Neural cell (in vitro differentiated cells): Measurements from ENCODE around the gene PLSCR2. TPM values are rescaled to one million over a fixed set of nuclear protein-coding genes. Genes with fewer than 3 reads are reported as not detected.

Source experiments
- H2AFZ ChIP-seq: fragments of 200-600, 300-800 bp; sonication (generic), shearing (Covaris generic); 2 replicates; pipeline ENCODE4 v1.6.0; 2014; ENCODE audit warnings: low read depth, mild to moderate bottlenecking, antibody characterized with exemption, low read length, moderate library complexity
- H3F3A ChIP-seq: fragments of 200-600 bp; shearing (Covaris generic); 2 replicates; pipeline ENCODE4 v1.6.1; 2016; ENCODE audit warnings: mild to moderate bottlenecking, moderate library complexity, mixed read lengths, antibody characterized with exemption, low read length; ENCODE audit not compliant: insufficient read depth, poor library complexity, severe bottlenecking
- H3K27ac ChIP-seq: fragments of 200-600, 300-800 bp; sonication (generic), shearing (Covaris generic); 2 replicates; pipeline ENCODE4 v1.5.1; 2014; ENCODE audit warnings: mild to moderate bottlenecking, low read length, moderate library complexity
- H3K27me3 ChIP-seq: fragments of 300-800, 200-600 bp; sonication (generic), shearing (Covaris generic); 2 replicates; pipeline ENCODE4 v1.6.0; 2014; ENCODE audit warnings: mild to moderate bottlenecking, low read depth, low read length, moderate library complexity; ENCODE audit not compliant: insufficient read depth
- H3K36me3 ChIP-seq: fragments of 300-800, 200-600 bp; sonication (generic), shearing (Covaris generic); 2 replicates; pipeline ENCODE4 v1.5.1; 2014; ENCODE audit warnings: mild to moderate bottlenecking, antibody characterized with exemption, low read length, moderate library complexity; ENCODE audit not compliant: insufficient read depth
- H3K4me2 ChIP-seq: fragments of 300-800, 200-600 bp; sonication (generic), shearing (Covaris generic); 2 replicates; pipeline ENCODE4 v1.6.0; 2014; ENCODE audit warnings: mild to moderate bottlenecking, low read length
- H3K4me3 ChIP-seq: fragments of 300-800, 200-600 bp; sonication (generic), shearing (Covaris generic); 2 replicates; pipeline ENCODE4 v1.5.1; 2014; ENCODE audit warnings: mild to moderate bottlenecking, low read length, moderate library complexity
- H3K79me2 ChIP-seq: fragments of 200-600 bp; shearing (Covaris generic); replicated peaks from 2 replicates; pipeline ENCODE4 v1.6.0; 2014; ENCODE audit warnings: mild to moderate bottlenecking, low read length, moderate library complexity; ENCODE audit not compliant: insufficient read depth
- H3K9ac ChIP-seq: fragments of 300-800, 200-600 bp; sonication (generic), shearing (Covaris generic); 2 replicates; pipeline ENCODE4 v1.6.1; 2016; ENCODE audit warnings: mild to moderate bottlenecking, low read length, mixed read lengths
- H3K9me2 ChIP-seq: fragments of 200-600 bp; shearing (Covaris generic); 2 replicates; pipeline ENCODE4 v1.6.1; 2016; ENCODE audit warnings: mild to moderate bottlenecking, low read length, mixed read lengths; ENCODE audit not compliant: insufficient read depth
- H3K9me3 ChIP-seq: fragments of 200-600, 300-800 bp; sonication (generic), shearing (Covaris generic); 2 replicates; pipeline ENCODE4 v1.6.1; 2016; ENCODE audit warnings: mild to moderate bottlenecking, mixed run types, low read length, moderate library complexity, mixed read lengths
- H4K20me1 ChIP-seq: fragments of 200-600 bp; shearing (Covaris generic); 2 replicates; pipeline ENCODE4 v1.6.1; 2016; ENCODE audit warnings: mild to moderate bottlenecking, mixed run types; ENCODE audit not compliant: insufficient read depth
- CTCF ChIP-seq: fragments of 450-650 bp; IDR thresholded peaks from 2 replicates; pipeline ENCODE4 v1.5.1; 2014; ENCODE audit warnings: antibody characterized with exemption, mild to moderate bottlenecking, moderate library complexity; ENCODE audit not compliant: poor library complexity, severe bottlenecking
- EP300 ChIP-seq: fragments of 450-650 bp; conservative IDR thresholded peaks from 2 replicates; pipeline ENCODE4 v1.6.1; 2014; ENCODE audit warnings: antibody characterized with exemption, mild to moderate bottlenecking, moderate library complexity; ENCODE audit not compliant: poor library complexity, severe bottlenecking
- EZH2 ChIP-seq: fragments of 200-600, 300-800 bp; shearing (Covaris generic), sonication (generic); IDR thresholded peaks from 2 replicates; pipeline ENCODE4 v1.6.1; 2014; ENCODE audit warnings: antibody characterized with exemption, low read length, borderline replicate concordance, mild to moderate bottlenecking; ENCODE audit not compliant: insufficient read depth, poor library complexity, severe bottlenecking
- MXI1 ChIP-seq: fragments of 450-650 bp; conservative IDR thresholded peaks from 2 replicates; pipeline ENCODE4 v1.6.1; 2014; ENCODE audit warnings: antibody characterized with exemption, mild to moderate bottlenecking; ENCODE audit not compliant: poor library complexity, severe bottlenecking
- POLR2AphosphoS5 ChIP-seq: IDR thresholded peaks from 2 replicates; pipeline ENCODE4 v1.6.1; 2012
- RAD21 ChIP-seq: fragments of 450-650 bp; conservative IDR thresholded peaks from 2 replicates; pipeline ENCODE4 v1.6.1; 2014; ENCODE audit warnings: antibody characterized with exemption, mild to moderate bottlenecking, moderate library complexity
- SMC3 ChIP-seq: fragments of 450-650 bp; conservative IDR thresholded peaks from 2 replicates; pipeline ENCODE4 v1.6.1; 2014; ENCODE audit warnings: antibody characterized with exemption, mild to moderate bottlenecking, moderate library complexity; ENCODE audit not compliant: poor library complexity
- TAF1 ChIP-seq: IDR thresholded peaks from 2 replicates; pipeline ENCODE4 v1.6.1; 2012; ENCODE audit warnings: low read depth
- polyA plus RNA-seq: library from polyadenylated mRNA; depleted of rRNA; stranded (reverse); fragments of >200 nt; gene quantifications from 2 replicates; pipeline ENCODE4 v1.2.3, GENCODE V29; 2014
- TF ChIP-seq, protein P1 (sequence below): IDR thresholded peaks from 2 replicates; pipeline ENCODE4 v1.6.1; 2012; ENCODE audit warnings: borderline replicate concordance

PLSCR2 gene
- polyA plus RNA-seq, 1 donor from 2014 or later, result not detected

DNA sequence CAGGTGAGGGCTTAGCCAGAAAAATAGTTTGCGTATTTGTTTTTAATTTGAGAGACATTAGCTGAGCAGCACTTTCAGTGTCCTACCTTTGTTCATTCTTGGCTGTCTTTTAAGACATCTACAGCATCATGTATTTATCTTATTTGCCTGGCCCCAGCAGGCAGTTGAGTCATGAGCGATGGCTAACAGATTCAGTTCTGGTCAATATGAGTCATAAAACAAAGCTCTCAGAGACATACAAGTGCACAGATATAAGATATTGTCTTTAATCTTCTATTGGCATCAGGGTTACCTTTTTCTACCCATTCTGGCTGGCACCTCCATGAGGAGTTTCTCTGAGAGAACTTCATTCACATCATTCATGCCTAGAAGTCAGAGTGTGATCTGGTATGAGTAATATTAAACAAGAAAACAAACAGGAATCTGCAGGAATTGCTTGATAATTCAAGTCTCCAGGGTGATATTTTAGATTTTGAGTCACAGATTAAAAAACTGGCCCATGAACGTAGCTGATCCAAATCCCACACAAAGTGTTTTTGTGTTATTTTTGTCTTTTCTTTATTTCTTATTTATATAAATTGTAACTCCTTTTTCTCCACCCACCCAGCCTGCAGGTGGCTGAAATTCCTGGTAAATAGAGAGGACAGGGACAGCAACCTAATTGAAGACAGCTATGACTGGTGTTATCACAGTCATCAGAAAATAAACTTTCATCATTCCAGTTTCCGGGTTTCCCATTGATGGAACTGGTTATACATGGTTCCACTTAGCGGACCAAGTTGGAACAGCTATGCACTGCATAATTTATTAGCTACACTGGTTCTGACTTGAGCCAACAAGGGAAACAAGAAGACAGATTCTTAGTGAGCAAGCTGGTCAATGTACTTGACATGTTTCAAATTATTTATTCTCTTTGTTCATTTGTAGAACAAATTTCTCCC is 47.3 kb downstream of the PLSCR2 start:
- Histone ChIP-seq H3K79me2 (no peaks in the 10 kb centered on the region), H3K9me2 (no peaks in the 10 kb centered on the region), H3K4me2 (no peak overlapping the region), H3K9me3 (no peaks in the 10 kb centered on the region), H4K20me1 (no peaks in the 10 kb centered on the region), H3K27ac (no peak overlapping the region), H3K4me3 (no peak overlapping the region), H3K27me3 (no peaks in the 10 kb centered on the region), H2AFZ (no peak overlapping the region), H3K36me3 (no peaks in the 10 kb centered on the region), H3K9ac (no peak overlapping the region), H3F3A (no peaks in the 10 kb centered on the region)
- no peak for TF ChIP-seq CTCF
- TF ChIP-seq EZH2, result no peak
- no peak for TF ChIP-seq TAF1
- TF ChIP-seq MXI1, result no peak
- TF ChIP-seq RAD21, result no peak
- no peak for TF ChIP-seq EP300
- TF ChIP-seq POLR2AphosphoS5, result no peak
- TF ChIP-seq SMC3, result no peak
- TF ChIP-seq, protein P1, sequence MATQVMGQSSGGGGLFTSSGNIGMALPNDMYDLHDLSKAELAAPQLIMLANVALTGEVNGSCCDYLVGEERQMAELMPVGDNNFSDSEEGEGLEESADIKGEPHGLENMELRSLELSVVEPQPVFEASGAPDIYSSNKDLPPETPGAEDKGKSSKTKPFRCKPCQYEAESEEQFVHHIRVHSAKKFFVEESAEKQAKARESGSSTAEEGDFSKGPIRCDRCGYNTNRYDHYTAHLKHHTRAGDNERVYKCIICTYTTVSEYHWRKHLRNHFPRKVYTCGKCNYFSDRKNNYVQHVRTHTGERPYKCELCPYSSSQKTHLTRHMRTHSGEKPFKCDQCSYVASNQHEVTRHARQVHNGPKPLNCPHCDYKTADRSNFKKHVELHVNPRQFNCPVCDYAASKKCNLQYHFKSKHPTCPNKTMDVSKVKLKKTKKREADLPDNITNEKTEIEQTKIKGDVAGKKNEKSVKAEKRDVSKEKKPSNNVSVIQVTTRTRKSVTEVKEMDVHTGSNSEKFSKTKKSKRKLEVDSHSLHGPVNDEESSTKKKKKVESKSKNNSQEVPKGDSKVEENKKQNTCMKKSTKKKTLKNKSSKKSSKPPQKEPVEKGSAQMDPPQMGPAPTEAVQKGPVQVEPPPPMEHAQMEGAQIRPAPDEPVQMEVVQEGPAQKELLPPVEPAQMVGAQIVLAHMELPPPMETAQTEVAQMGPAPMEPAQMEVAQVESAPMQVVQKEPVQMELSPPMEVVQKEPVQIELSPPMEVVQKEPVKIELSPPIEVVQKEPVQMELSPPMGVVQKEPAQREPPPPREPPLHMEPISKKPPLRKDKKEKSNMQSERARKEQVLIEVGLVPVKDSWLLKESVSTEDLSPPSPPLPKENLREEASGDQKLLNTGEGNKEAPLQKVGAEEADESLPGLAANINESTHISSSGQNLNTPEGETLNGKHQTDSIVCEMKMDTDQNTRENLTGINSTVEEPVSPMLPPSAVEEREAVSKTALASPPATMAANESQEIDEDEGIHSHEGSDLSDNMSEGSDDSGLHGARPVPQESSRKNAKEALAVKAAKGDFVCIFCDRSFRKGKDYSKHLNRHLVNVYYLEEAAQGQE, result no peak

GRCh38 chr3:146416366-146416765 is 53.0 kb downstream of the PLSCR2 start:
- Histone ChIP-seq H3K9ac (no peak overlapping the region), H3K4me3 (no peak overlapping the region), H3K4me2 (no peak overlapping the region), H3K9me3 (no peaks in the 10 kb centered on the region), H3K36me3 (no peaks in the 10 kb centered on the region), H3K9me2 (no peaks in the 10 kb centered on the region), H3K27me3 (no peaks in the 10 kb centered on the region), H3K27ac (no peak overlapping the region), H2AFZ (no peak overlapping the region), H3F3A (no peaks in the 10 kb centered on the region), H3K79me2 (no peaks in the 10 kb centered on the region), H4K20me1 (no peaks in the 10 kb centered on the region)
- TF ChIP-seq TAF1 (no peak), EP300 (no peak), SMC3 (no peak), CTCF (no peak), EZH2 (no peak), MXI1 (no peak), POLR2AphosphoS5 (no peak), RAD21 (no peak)
- TF ChIP-seq, protein P1, result no peak
